Gastroesophageal sphincter (tissue), 3 donors: Measurements from ENCODE around the gene CTTNBP2.

ENCODE experiments used
- EP300 ChIP-seq: sonication (generic); formaldehyde crosslinking; IDR thresholded peaks from one replicate; pipeline ENCODE4 v1.6.1; 2017; ENCODE audit warnings: antibody characterized with exemption, mild to moderate bottlenecking
- POLR2A ChIP-seq, 2 donors: fragments of 450-650 bp; IDR thresholded peaks; one replicate each; pipeline ENCODE4 v1.6.1; 2017; ENCODE audit warnings: antibody characterized with exemption in 2 of 2, mild to moderate bottlenecking in 2 of 2, moderate library complexity in 1 of 2
- POLR2AphosphoS5 ChIP-seq: sonication (generic); formaldehyde crosslinking; IDR thresholded peaks from one replicate; pipeline ENCODE4 v1.6.1; 2017; ENCODE audit warnings: antibody characterized with exemption
- TF ChIP-seq, protein P1 (sequence below), 4 experiments: fragments of 200-600 bp in 2 of 4; fragments of 450-650 bp in 2 of 4; sonication (generic) in 1 of 4; IDR thresholded peaks; one replicate each; pipeline ENCODE4 v1.5.1; 2017 to 2019; ENCODE audit warnings: antibody characterized with exemption in 4 of 4, mild to moderate bottlenecking in 2 of 4, moderate library complexity in 2 of 4

DNA sequence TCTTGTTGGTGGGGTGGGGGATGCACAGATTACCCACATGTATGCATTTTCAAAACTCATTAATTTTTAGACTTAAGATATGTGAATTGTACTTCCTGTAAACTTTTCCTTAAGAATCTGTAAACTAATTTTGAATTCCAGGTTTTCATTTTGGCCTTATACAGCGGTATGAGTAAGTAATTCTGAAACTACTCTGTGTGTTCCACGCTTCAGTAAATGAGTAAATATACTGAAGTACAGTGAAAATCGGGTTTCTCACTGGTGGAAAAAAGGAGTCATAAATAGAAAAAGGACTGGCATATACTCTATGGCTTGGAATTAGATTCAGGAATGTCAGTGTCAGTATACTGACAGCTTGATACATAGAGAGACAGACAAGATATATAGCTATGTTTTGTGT is 72.8 kb downstream of the CTTNBP2 start:
- TF ChIP-seq POLR2AphosphoS5 (no peak), POLR2A (IDR thresholded peaks at IDR 0.05) (no peak), EP300 (no peak)
- TF ChIP-seq, protein P1, sequence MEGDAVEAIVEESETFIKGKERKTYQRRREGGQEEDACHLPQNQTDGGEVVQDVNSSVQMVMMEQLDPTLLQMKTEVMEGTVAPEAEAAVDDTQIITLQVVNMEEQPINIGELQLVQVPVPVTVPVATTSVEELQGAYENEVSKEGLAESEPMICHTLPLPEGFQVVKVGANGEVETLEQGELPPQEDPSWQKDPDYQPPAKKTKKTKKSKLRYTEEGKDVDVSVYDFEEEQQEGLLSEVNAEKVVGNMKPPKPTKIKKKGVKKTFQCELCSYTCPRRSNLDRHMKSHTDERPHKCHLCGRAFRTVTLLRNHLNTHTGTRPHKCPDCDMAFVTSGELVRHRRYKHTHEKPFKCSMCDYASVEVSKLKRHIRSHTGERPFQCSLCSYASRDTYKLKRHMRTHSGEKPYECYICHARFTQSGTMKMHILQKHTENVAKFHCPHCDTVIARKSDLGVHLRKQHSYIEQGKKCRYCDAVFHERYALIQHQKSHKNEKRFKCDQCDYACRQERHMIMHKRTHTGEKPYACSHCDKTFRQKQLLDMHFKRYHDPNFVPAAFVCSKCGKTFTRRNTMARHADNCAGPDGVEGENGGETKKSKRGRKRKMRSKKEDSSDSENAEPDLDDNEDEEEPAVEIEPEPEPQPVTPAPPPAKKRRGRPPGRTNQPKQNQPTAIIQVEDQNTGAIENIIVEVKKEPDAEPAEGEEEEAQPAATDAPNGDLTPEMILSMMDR (IDR thresholded peaks at IDR 0.05) = no peak
